BLaER1 (cell line): ENCODE results near the gene ADCY2.

ENCODE experiments used
- H3K27ac ChIP-seq: shearing (Covaris generic); formaldehyde crosslinking; 2 replicates; pipeline ENCODE4 v1.8.1; 2022
- H3K27me3 ChIP-seq: shearing (Covaris generic); formaldehyde crosslinking; 2 replicates; pipeline ENCODE4 v1.8.1; 2022
- H3K36me3 ChIP-seq: shearing (Covaris generic); formaldehyde crosslinking; 2 replicates; pipeline ENCODE4 v1.8.1; 2022
- H3K4me1 ChIP-seq: shearing (Covaris generic); formaldehyde crosslinking; 2 replicates; pipeline ENCODE4 v1.8.1; 2022
- H3K4me2 ChIP-seq: shearing (Covaris generic); formaldehyde crosslinking; 2 replicates; pipeline ENCODE4 v1.8.1; 2022
- H3K4me3 ChIP-seq: shearing (Covaris generic); formaldehyde crosslinking; 2 replicates; pipeline ENCODE4 v1.8.1; 2022
- H3K9ac ChIP-seq: shearing (Covaris generic); formaldehyde crosslinking; 2 replicates; pipeline ENCODE4 v1.8.1; 2022
- H3K9me3 ChIP-seq: shearing (Covaris generic); formaldehyde crosslinking; 2 replicates; pipeline ENCODE4 v1.8.1; 2022
- H4K20me1 ChIP-seq: shearing (Covaris generic); formaldehyde crosslinking; 2 replicates; pipeline ENCODE4 v1.8.1; 2022
- Cebpa-rat ChIP-seq: shearing (Covaris generic); IDR thresholded peaks from 2 replicates; pipeline ENCODE4 v1.8.1; 2022

ADCY2 gene

GRCh38 chr5:7375457-7375856 is 20.5 kb upstream of the ADCY2 start:
- Histone ChIP-seq H3K9me3 (no peaks in the 10 kb centered on the region), H4K20me1 (no peaks in the 10 kb centered on the region), H3K36me3 (no peaks in the 10 kb centered on the region), H3K27me3 (no peaks in the 10 kb centered on the region), H3K4me2 (no peak overlapping the region), H3K9ac (no peak overlapping the region), H3K27ac (no peak overlapping the region), H3K4me3 (no peak overlapping the region), H3K4me1 (no peaks in the 10 kb centered on the region)
- TF ChIP-seq Cebpa-rat, result no peak

GRCh38 chr5:7376871-7377270 is 19.1 kb upstream of the ADCY2 start:
- Histone ChIP-seq H3K9ac (no peak overlapping the region), H3K36me3 (no peaks in the 10 kb centered on the region), H3K27ac (no peak overlapping the region), H4K20me1 (no peaks in the 10 kb centered on the region), H3K9me3 (no peaks in the 10 kb centered on the region), H3K4me2 (no peak overlapping the region), H3K4me3 (no peak overlapping the region), H3K27me3 (no peaks in the 10 kb centered on the region), H3K4me1 (no peaks in the 10 kb centered on the region)
- TF ChIP-seq Cebpa-rat, result no peak

GRCh38 chr5:7377761-7378160 is 18.2 kb upstream of the ADCY2 start:
- H3K4me1 ChIP-seq, result no peaks in the 10 kb centered on the region
- H3K9ac ChIP-seq, result no peak overlapping the region
- no peak overlapping the region for H3K4me3 ChIP-seq
- H3K27me3 ChIP-seq, result no peaks in the 10 kb centered on the region
- H4K20me1 ChIP-seq, result no peaks in the 10 kb centered on the region
- H3K27ac ChIP-seq, result no peak overlapping the region
- no peak for TF ChIP-seq Cebpa-rat
- H3K4me2 ChIP-seq, result no peak overlapping the region
- no peaks in the 10 kb centered on the region for H3K36me3 ChIP-seq
- H3K9me3 ChIP-seq, result no peaks in the 10 kb centered on the region

GRCh38 chr5:7382588-7382987 is 13.3 kb upstream of the ADCY2 start:
- Histone ChIP-seq H4K20me1 (no peaks in the 10 kb centered on the region), H3K27me3 (no peaks in the 10 kb centered on the region), H3K36me3 (no peaks in the 10 kb centered on the region), H3K4me1 (no peaks in the 10 kb centered on the region), H3K9ac (no peak overlapping the region), H3K9me3 (no peaks in the 10 kb centered on the region), H3K4me3 (no peak overlapping the region), H3K4me2 (no peak overlapping the region), H3K27ac (no peak overlapping the region)
- TF ChIP-seq Cebpa-rat, result no peak

GRCh38 chr5:7385681-7386080 is 10.3 kb upstream of the ADCY2 start:
- Histone ChIP-seq H4K20me1 (no peaks in the 10 kb centered on the region), H3K4me2 (no peak overlapping the region)

GRCh38 chr5:7388553-7388952 is 7.4 kb upstream of the ADCY2 start:
- no peak for TF ChIP-seq Cebpa-rat
- H3K4me2 ChIP-seq, result no peak overlapping the region
- H3K27ac ChIP-seq, result no peak overlapping the region
- no peaks in the 10 kb centered on the region for H3K27me3 ChIP-seq
- no peak overlapping the region for H3K9ac ChIP-seq
- no peaks in the 10 kb centered on the region for H3K36me3 ChIP-seq
- H3K4me3 ChIP-seq, result no peak overlapping the region
- no peaks in the 10 kb centered on the region for H4K20me1 ChIP-seq
- no peaks in the 10 kb centered on the region for H3K9me3 ChIP-seq
- H3K4me1 ChIP-seq, result no peaks in the 10 kb centered on the region

More at GRCh38 chr5:7385681-7386080, 10.3 kb upstream of the ADCY2 start:
- TF ChIP-seq Cebpa-rat, result no peak
- no peaks in the 10 kb centered on the region for H3K4me1 ChIP-seq
- no peak overlapping the region for H3K27ac ChIP-seq
- H3K4me3 ChIP-seq, result no peak overlapping the region
- H3K36me3 ChIP-seq, result no peaks in the 10 kb centered on the region
- no peaks in the 10 kb centered on the region for H3K9me3 ChIP-seq
- H3K9ac ChIP-seq, result no peak overlapping the region
- no peaks in the 10 kb centered on the region for H3K27me3 ChIP-seq

- H3K27ac ChIP-seq, result no peak overlapping the region
- H3K4me2 ChIP-seq, result no peak overlapping the region
- no peaks in the 10 kb centered on the region for H4K20me1 ChIP-seq
- H3K9ac ChIP-seq, result no peak overlapping the region
- H3K36me3 ChIP-seq, result no peaks in the 10 kb centered on the region
- H3K9me3 ChIP-seq, result peaks cover 18% of the 10 kb centered on the region
- no peaks in the 10 kb centered on the region for H3K27me3 ChIP-seq
- H3K4me3 ChIP-seq, result no peak overlapping the region
- no peak for TF ChIP-seq Cebpa-rat
- no peaks in the 10 kb centered on the region for H3K4me1 ChIP-seq
Observed at GRCh38 chr5:7391215-7391614, 4.7 kb upstream of the ADCY2 start.

GRCh38 chr5:7391814-7392692 is 3.9 kb upstream of the ADCY2 start:
- peaks cover 24% of the 10 kb centered on the region for H3K9me3 ChIP-seq
- no peak overlapping the region for H3K27ac ChIP-seq
- no peak overlapping the region for H3K4me2 ChIP-seq
- TF ChIP-seq Cebpa-rat, result no peak
- no peak overlapping the region for H3K9ac ChIP-seq
- H3K27me3 ChIP-seq, result no peaks in the 10 kb centered on the region
- H3K4me1 ChIP-seq, result no peaks in the 10 kb centered on the region
- no peaks in the 10 kb centered on the region for H3K36me3 ChIP-seq
- H3K4me3 ChIP-seq, result no peak overlapping the region
- H4K20me1 ChIP-seq, result no peaks in the 10 kb centered on the region

GRCh38 chr5:7392693-7393024 is 3.3 kb upstream of the ADCY2 start:
- no peak overlapping the region for H3K9ac ChIP-seq
- no peak overlapping the region for H3K27ac ChIP-seq
- no peak overlapping the region for H3K4me3 ChIP-seq
- no peaks in the 10 kb centered on the region for H4K20me1 ChIP-seq
- no peaks in the 10 kb centered on the region for H3K27me3 ChIP-seq
- no peak for TF ChIP-seq Cebpa-rat
- H3K4me2 ChIP-seq, result no peak overlapping the region
- peaks cover 24% of the 10 kb centered on the region for H3K9me3 ChIP-seq
- H3K4me1 ChIP-seq, result no peaks in the 10 kb centered on the region
- H3K36me3 ChIP-seq, result no peaks in the 10 kb centered on the region

- H3K4me1 ChIP-seq, result no peaks in the 10 kb centered on the region
- H3K27ac ChIP-seq, result no peak overlapping the region
- H4K20me1 ChIP-seq, result no peaks in the 10 kb centered on the region
- H3K4me2 ChIP-seq, result no peak overlapping the region
- H3K9me3 ChIP-seq, result peaks cover 24% of the 10 kb centered on the region
- no peak overlapping the region for H3K9ac ChIP-seq
- no peak overlapping the region for H3K4me3 ChIP-seq
- TF ChIP-seq Cebpa-rat, result no peak
- H3K27me3 ChIP-seq, result no peaks in the 10 kb centered on the region
- no peaks in the 10 kb centered on the region for H3K36me3 ChIP-seq
Observed at GRCh38 chr5:7393921-7394799, 1.8 kb upstream of the ADCY2 start.
